ENCODE measurements around the gene ERCC2.

ERCC2 gene

GRCh38 chr19:45400192-45400591, 29.8 kb upstream of the ERCC2 start:
- DNase-seq: no peak

GRCh38 chr19:45395821-45396617, 25.6 kb upstream of the ERCC2 start:
- DNase-seq: no peak

- no peak for DNase-seq
Measured at GRCh38 chr19:45391871-45392665, 21.7 kb upstream of the ERCC2 start.

- DNase-seq: no peak
Measured at GRCh38 chr19:45391346-45391745, 21.0 kb upstream of the ERCC2 start.

- no peak for DNase-seq
Measured at GRCh38 chr19:45385392-45386221, 15.2 kb upstream of the ERCC2 start.

- DNase-seq: no peak
Measured at GRCh38 chr19:45382426-45382825, 12.1 kb upstream of the ERCC2 start.

GRCh38 chr19:45380107-45380506, 9.7 kb upstream of the ERCC2 start:
- no peak for DNase-seq

GRCh38 chr19:45376045-45376724, 5.8 kb upstream of the ERCC2 start:
- DNase-seq: no peak

GRCh38 chr19:45368737-45369340, 1.5 kb downstream of the ERCC2 start:
- DNase-seq: no peak

- no peak for DNase-seq
Measured at GRCh38 chr19:45368127-45368526, 2.2 kb downstream of the ERCC2 start.

- DNase-seq: no peak
Measured at GRCh38 chr19:45364696-45365095, 5.7 kb downstream of the ERCC2 start.

- no peak for DNase-seq
Measured at GRCh38 chr19:45363861-45364459, 6.4 kb downstream of the ERCC2 start.

GRCh38 chr19:45362291-45362690, 8.1 kb downstream of the ERCC2 start:
- DNase-seq: no peak

- DNase-seq: no peak
Measured at GRCh38 chr19:45361608-45362007, 8.8 kb downstream of the ERCC2 start.

- no peak for DNase-seq
Measured at GRCh38 chr19:45358213-45358792, 12.1 kb downstream of the ERCC2 start.

- no peak for DNase-seq
Measured at GRCh38 chr19:45357445-45357783, 13.0 kb downstream of the ERCC2 start.

GRCh38 chr19:45356760-45357444, 13.5 kb downstream of the ERCC2 start:
- DNase-seq: no peak

- DNase-seq: no peak
Measured at GRCh38 chr19:45355910-45356309, 14.5 kb downstream of the ERCC2 start.

GRCh38 chr19:45355402-45355801, 15.0 kb downstream of the ERCC2 start:
- no peak for DNase-seq

GRCh38 chr19:45354241-45354842, 16.0 kb downstream of the ERCC2 start:
- no peak for DNase-seq
